GM19463 (cell line): ENCODE results near the gene RPL7L1.

Experiments used
- ATAC-seq: cut with Tn5 transposase; IDR thresholded peaks from one replicate; pipeline ENCODE4 v1.9.1; 2021; ENCODE audit warnings: mild to moderate bottlenecking, moderate library complexity; ENCODE audit not compliant: unreplicated experiment

Gene RPL7L1

GRCh38 chr6:42928986-42929820 lies 49.8 kb downstream of the RPL7L1 start, which contains the start of gene CNPY3:
Gene CNPY3 (plus strand): TSS chr6:42929480. CDS start chr6:42929571, 91 bp downstream.
- peak; percentile 70 for ATAC-seq

- ATAC-seq, result peak; percentile 40
Observed at GRCh38 chr6:42929821-42930360, 50.5 kb downstream of the RPL7L1 start.

GRCh38 chr6:42932412-42932811 lies 53.0 kb downstream of the RPL7L1 start:
- no peak for ATAC-seq

- ATAC-seq, result no peak
Observed at GRCh38 chr6:42933205-42933604, 53.8 kb downstream of the RPL7L1 start.

GRCh38 chr6:42935322-42935721 lies 55.9 kb downstream of the RPL7L1 start:
- ATAC-seq, result no peak

- ATAC-seq, result no peak
Observed at GRCh38 chr6:42936398-42936797, 57.0 kb downstream of the RPL7L1 start.

- ATAC-seq, result no peak
Observed at GRCh38 chr6:42937548-42938427, 58.4 kb downstream of the RPL7L1 start.

- no peak for ATAC-seq
Observed at GRCh38 chr6:42938428-42938796, 59.0 kb downstream of the RPL7L1 start.

GRCh38 chr6:42938987-42939809 lies 59.8 kb downstream of the RPL7L1 start:
- no peak for ATAC-seq
